K562 (cell line): Measurements from ENCODE around the gene SEC23B.

Experiments used
- CBX1 ChIP-seq: sonication (generic); IDR thresholded peaks from 2 replicates; pipeline ENCODE4 v1.6.1; 2016; ENCODE audit warnings: antibody characterized with exemption, low read depth, mild to moderate bottlenecking
- CHCHD3 ChIP-seq: fragments of 250-450 bp; sonication (Bioruptor Pico); IDR thresholded peaks from 2 replicates; pipeline ENCODE4 v2.1.2; 2022; ENCODE audit warnings: mild to moderate bottlenecking
- CTCF ChIP-seq, 3 experiments: IDR thresholded peaks in 2 of 3; conservative IDR thresholded peaks in 1 of 3; 2 replicates each; pipeline ENCODE4 v1.5.1; 2011 to 2012; ENCODE audit warnings: low read length in 3 of 3, mild to moderate bottlenecking in 3 of 3, control low read depth in 2 of 3, improper control_type of control experiment in 1 of 3, inconsistent platforms in 1 of 3, low read depth in 1 of 3, mixed read lengths in 1 of 3, moderate library complexity in 1 of 3; ENCODE audit not compliant: insufficient read depth in 2 of 3
- JUN ChIP-seq, 2 experiments: sonication (generic) in 1 of 2; formaldehyde crosslinking in 1 of 2; IDR thresholded peaks; 2 replicates each; pipeline versions ENCODE4 v1.6.1 to v1.8.0; 2012 to 2022; ENCODE audit warnings: borderline replicate concordance in 2 of 2, mild to moderate bottlenecking in 2 of 2, improper control_type of control experiment in 1 of 2, low read depth in 1 of 2, low read length in 1 of 2, missing genetic modification reagents in 1 of 2
- JUND ChIP-seq, 2 experiments: IDR thresholded peaks; 2 replicates in 1 of 2; 3 replicates in 1 of 2; pipeline ENCODE4 v1.6.1; 2011; ENCODE audit warnings: borderline replicate concordance in 2 of 2, low read depth in 2 of 2, low read length in 2 of 2, improper control_type of control experiment in 1 of 2, missing biosample characterization in 1 of 2, missing genetic modification characterization in 1 of 2, missing genetic modification reagents in 1 of 2
- POLR2AphosphoS5 ChIP-seq: IDR thresholded peaks from 2 replicates; pipeline ENCODE4 v1.6.1; 2011; ENCODE audit warnings: mild to moderate bottlenecking, low read depth, low read length, moderate library complexity; ENCODE audit not compliant: control insufficient read depth, insufficient read depth
- SIX5 ChIP-seq, 2 experiments: IDR thresholded peaks; 2 replicates each; pipeline ENCODE4 v1.6.1; 2011; ENCODE audit warnings: low read length in 2 of 2, borderline replicate concordance in 1 of 2, low read depth in 1 of 2, mild to moderate bottlenecking in 1 of 2, moderate library complexity in 1 of 2; ENCODE audit not compliant: insufficient read depth in 1 of 2
- SRSF9 ChIP-seq: fragments of 200-400 bp; formaldehyde crosslinking; IDR thresholded peaks from 2 replicates; pipeline ENCODE4 v1.6.1; 2017; ENCODE audit warnings: low read depth, low read length, borderline replicate concordance
- XRCC5 ChIP-seq: fragments of 200-400 bp; formaldehyde crosslinking; IDR thresholded peaks from 2 replicates; pipeline ENCODE4 v1.6.1; 2017; ENCODE audit warnings: low read depth, mild to moderate bottlenecking, low read length
- YY1 ChIP-seq, 3 experiments: IDR thresholded peaks; 2 replicates each; pipeline ENCODE4 v1.6.1; 2011; ENCODE audit warnings: low read length in 2 of 3, mild to moderate bottlenecking in 2 of 3, moderate library complexity in 2 of 3, borderline replicate concordance in 1 of 3, control low read depth in 1 of 3, low read depth in 1 of 3; ENCODE audit not compliant: insufficient read depth in 3 of 3, insufficient replicate concordance in 2 of 3, control insufficient read depth in 1 of 3, insufficient read length in 1 of 3; ENCODE audit errors: extremely low read depth in 1 of 3
- TF ChIP-seq, protein P1 (sequence below): sonication (generic); formaldehyde crosslinking; IDR thresholded peaks from 2 replicates; pipeline ENCODE4 v1.8.0; 2022; ENCODE audit warnings: mild to moderate bottlenecking, missing genetic modification reagents
- TF ChIP-seq, protein P2 (sequence below): fragments of 450-650 bp; IDR thresholded peaks from 2 replicates; pipeline ENCODE4 v1.6.1; 2018; ENCODE audit not compliant: partially characterized antibody
- TF ChIP-seq, protein P3 (sequence below): fragments of 250-450 bp; sonication (Bioruptor Pico); IDR thresholded peaks from 2 replicates; pipeline ENCODE4 v1.5.0; 2020; ENCODE audit warnings: mild to moderate bottlenecking, borderline replicate concordance

DNA sequence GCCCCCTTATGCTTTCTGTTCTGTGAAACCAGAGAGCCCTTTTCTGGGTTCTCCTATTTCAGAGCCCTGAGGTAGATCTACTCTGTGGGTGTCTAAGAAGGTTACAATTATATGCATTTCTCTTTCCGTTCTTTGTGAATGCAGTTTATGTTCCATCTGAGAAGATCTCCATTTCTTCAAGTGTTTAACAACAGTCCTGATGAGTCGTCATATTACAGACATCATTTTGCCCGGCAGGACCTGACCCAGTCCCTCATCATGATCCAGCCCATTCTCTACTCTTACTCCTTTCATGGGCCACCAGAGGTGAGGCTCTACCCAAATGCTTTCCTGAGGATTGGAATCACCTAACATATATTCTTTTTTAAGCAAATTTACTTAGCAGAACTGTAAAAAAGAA, 40.7 kb downstream of the SEC23B start:
- TF ChIP-seq CHCHD3 (no peak), CTCF (IDR thresholded peaks at IDR 0.05 in 2 of 3, conservative IDR thresholded peaks at IDR 0.05 in 1 of 3; ENCODE audit: insufficient read depth in 2 of 3, low read depth in 1 of 3, low read length in 3 of 3) (no peak), POLR2AphosphoS5 (no peak), SIX5 (IDR thresholded peaks at IDR 0.05; ENCODE audit: borderline replicate concordance in 1 of 2, insufficient read depth in 1 of 2, low read depth in 1 of 2, low read length in 2 of 2) (no peak), SRSF9 (no peak), CBX1 (no peak), XRCC5 (no peak), JUN (IDR thresholded peaks at IDR 0.05; ENCODE audit: borderline replicate concordance, low read depth, low read length) (no peak), JUN (CRISPR knock-in tag; IDR thresholded peaks at IDR 0.05; ENCODE audit: borderline replicate concordance) (no peak), JUND (IDR thresholded peaks at IDR 0.05; ENCODE audit: borderline replicate concordance, low read depth, low read length) (no peak), JUND (tag; IDR thresholded peaks at IDR 0.05; ENCODE audit: borderline replicate concordance, low read depth, low read length) (no peak), YY1 (IDR thresholded peaks at IDR 0.05; ENCODE audit: borderline replicate concordance in 1 of 3, control insufficient read depth in 1 of 3, extremely low read depth in 1 of 3, insufficient read depth in 3 of 3, insufficient read length in 1 of 3, insufficient replicate concordance in 2 of 3, low read depth in 1 of 3, low read length in 2 of 3) (no peak)
- TF ChIP-seq, protein P1, sequence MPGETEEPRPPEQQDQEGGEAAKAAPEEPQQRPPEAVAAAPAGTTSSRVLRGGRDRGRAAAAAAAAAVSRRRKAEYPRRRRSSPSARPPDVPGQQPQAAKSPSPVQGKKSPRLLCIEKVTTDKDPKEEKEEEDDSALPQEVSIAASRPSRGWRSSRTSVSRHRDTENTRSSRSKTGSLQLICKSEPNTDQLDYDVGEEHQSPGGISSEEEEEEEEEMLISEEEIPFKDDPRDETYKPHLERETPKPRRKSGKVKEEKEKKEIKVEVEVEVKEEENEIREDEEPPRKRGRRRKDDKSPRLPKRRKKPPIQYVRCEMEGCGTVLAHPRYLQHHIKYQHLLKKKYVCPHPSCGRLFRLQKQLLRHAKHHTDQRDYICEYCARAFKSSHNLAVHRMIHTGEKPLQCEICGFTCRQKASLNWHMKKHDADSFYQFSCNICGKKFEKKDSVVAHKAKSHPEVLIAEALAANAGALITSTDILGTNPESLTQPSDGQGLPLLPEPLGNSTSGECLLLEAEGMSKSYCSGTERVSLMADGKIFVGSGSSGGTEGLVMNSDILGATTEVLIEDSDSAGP (CRISPR knock-in tag), result no peak
- TF ChIP-seq, protein P2, sequence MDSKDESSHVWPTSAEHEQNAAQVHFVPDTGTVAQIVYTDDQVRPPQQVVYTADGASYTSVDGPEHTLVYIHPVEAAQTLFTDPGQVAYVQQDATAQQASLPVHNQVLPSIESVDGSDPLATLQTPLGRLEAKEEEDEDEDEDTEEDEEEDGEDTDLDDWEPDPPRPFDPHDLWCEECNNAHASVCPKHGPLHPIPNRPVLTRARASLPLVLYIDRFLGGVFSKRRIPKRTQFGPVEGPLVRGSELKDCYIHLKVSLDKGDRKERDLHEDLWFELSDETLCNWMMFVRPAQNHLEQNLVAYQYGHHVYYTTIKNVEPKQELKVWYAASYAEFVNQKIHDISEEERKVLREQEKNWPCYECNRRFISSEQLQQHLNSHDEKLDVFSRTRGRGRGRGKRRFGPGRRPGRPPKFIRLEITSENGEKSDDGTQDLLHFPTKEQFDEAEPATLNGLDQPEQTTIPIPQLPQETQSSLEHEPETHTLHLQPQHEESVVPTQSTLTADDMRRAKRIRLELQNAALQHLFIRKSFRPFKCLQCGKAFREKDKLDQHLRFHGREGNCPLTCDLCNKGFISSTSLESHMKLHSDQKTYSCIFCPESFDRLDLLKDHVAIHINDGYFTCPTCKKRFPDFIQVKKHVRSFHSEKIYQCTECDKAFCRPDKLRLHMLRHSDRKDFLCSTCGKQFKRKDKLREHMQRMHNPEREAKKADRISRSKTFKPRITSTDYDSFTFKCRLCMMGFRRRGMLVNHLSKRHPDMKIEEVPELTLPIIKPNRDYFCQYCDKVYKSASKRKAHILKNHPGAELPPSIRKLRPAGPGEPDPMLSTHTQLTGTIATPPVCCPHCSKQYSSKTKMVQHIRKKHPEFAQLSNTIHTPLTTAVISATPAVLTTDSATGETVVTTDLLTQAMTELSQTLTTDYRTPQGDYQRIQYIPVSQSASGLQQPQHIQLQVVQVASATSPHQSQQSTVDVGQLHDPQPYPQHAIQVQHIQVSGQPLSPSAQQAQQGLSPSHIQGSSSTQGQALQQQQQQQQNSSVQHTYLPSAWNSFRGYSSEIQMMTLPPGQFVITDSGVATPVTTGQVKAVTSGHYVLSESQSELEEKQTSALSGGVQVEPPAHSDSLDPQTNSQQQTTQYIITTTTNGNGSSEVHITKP, result no peak
- TF ChIP-seq, protein P3, sequence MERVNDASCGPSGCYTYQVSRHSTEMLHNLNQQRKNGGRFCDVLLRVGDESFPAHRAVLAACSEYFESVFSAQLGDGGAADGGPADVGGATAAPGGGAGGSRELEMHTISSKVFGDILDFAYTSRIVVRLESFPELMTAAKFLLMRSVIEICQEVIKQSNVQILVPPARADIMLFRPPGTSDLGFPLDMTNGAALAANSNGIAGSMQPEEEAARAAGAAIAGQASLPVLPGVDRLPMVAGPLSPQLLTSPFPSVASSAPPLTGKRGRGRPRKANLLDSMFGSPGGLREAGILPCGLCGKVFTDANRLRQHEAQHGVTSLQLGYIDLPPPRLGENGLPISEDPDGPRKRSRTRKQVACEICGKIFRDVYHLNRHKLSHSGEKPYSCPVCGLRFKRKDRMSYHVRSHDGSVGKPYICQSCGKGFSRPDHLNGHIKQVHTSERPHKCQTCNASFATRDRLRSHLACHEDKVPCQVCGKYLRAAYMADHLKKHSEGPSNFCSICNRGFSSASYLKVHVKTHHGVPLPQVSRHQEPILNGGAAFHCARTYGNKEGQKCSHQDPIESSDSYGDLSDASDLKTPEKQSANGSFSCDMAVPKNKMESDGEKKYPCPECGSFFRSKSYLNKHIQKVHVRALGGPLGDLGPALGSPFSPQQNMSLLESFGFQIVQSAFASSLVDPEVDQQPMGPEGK, result no peak
